ENCODE results near the gene SSH2. TPM values are rescaled to one million over a fixed set of nuclear protein-coding genes. Genes with fewer than 3 reads are reported as not detected.

Gene SSH2
- total RNA-seq, 1 donor from 2014 or later, result 21.9 TPM

DNA sequence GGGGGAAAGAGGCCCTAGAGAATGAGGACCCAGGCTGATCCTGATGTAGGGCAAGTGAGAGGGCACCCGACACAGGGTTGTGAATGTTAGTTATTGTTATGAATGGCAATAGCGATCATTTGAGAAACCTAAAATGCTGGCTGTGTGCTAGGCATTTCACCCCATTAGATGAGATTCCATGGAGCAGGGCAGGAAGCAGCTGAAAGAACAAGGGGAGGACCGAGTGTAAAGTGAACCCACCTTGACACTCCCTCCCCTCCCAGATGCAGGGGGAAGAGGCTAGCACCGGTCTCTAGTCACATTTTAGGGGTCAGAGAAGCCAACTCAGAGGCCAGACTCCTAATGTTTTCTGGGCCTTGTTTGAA lies 306.8 kb downstream of the SSH2 start:
- Mint-ChIP-seq H3K4me3 (ENCODE audit: unreplicated experiment) (peak overlapping the region; percentile 77), H3K36me3 (ENCODE audit: unreplicated experiment) (peaks cover 2% of the 10 kb centered on the region), H3K9me3 (ENCODE audit: unreplicated experiment) (no peaks in the 10 kb centered on the region), H3K27me3 (ENCODE audit: unreplicated experiment) (no peaks in the 10 kb centered on the region), H3K4me1 (ENCODE audit: unreplicated experiment) (peaks cover 13% of the 10 kb centered on the region), H3K27ac (ENCODE audit: unreplicated experiment) (peak overlapping the region; percentile 4)
- no peak for TF ChIP-seq CTCF (IDR thresholded peaks at IDR 0.05)
- DNase-seq (ENCODE audit: extremely low spot score, unreplicated experiment), result no peak

GRCh38 chr17:29622337-29623282 lies 307.4 kb downstream of the SSH2 start, which contains the start of gene CORO6:
TSS of gene CORO6 (minus strand) at chr17:29622912. CDS start at chr17:29621421, 1,491 bp downstream.
- TF ChIP-seq CTCF (IDR thresholded peaks at IDR 0.05), result no peak

GRCh38 chr17:29621751-29622194 lies 308.3 kb downstream of the SSH2 start:
- no peak for DNase-seq (ENCODE audit: extremely low spot score, unreplicated experiment)
- Mint-ChIP-seq H3K27me3 (ENCODE audit: unreplicated experiment) (no peaks in the 10 kb centered on the region), H3K4me1 (ENCODE audit: unreplicated experiment) (peaks cover 17% of the 10 kb centered on the region), H3K36me3 (ENCODE audit: unreplicated experiment) (peaks cover 1% of the 10 kb centered on the region), H3K27ac (ENCODE audit: unreplicated experiment) (no peak overlapping the region), H3K4me3 (ENCODE audit: unreplicated experiment) (peak overlapping the region; percentile 77), H3K9me3 (ENCODE audit: unreplicated experiment) (no peaks in the 10 kb centered on the region)
- TF ChIP-seq CTCF (IDR thresholded peaks at IDR 0.05), result no peak

More at GRCh38 chr17:29622337-29623282, 307.4 kb downstream of the SSH2 start, which contains the start of gene CORO6:
- no peak for DNase-seq (ENCODE audit: extremely low spot score, unreplicated experiment)
- H3K27ac Mint-ChIP-seq (ENCODE audit: unreplicated experiment), result peak within 1 kb of the TSS; percentile 4
- no peaks in the 10 kb centered on the region for H3K9me3 Mint-ChIP-seq (ENCODE audit: unreplicated experiment)
- peaks cover 13% of the 10 kb centered on the region for H3K4me1 Mint-ChIP-seq (ENCODE audit: unreplicated experiment)
- H3K27me3 Mint-ChIP-seq (ENCODE audit: unreplicated experiment), result no peaks in the 10 kb centered on the region
- peak within 1 kb of the TSS; percentile 77 for H3K4me3 Mint-ChIP-seq (ENCODE audit: unreplicated experiment)
- peaks cover 2% of the 10 kb centered on the region for H3K36me3 Mint-ChIP-seq (ENCODE audit: unreplicated experiment)

DNA sequence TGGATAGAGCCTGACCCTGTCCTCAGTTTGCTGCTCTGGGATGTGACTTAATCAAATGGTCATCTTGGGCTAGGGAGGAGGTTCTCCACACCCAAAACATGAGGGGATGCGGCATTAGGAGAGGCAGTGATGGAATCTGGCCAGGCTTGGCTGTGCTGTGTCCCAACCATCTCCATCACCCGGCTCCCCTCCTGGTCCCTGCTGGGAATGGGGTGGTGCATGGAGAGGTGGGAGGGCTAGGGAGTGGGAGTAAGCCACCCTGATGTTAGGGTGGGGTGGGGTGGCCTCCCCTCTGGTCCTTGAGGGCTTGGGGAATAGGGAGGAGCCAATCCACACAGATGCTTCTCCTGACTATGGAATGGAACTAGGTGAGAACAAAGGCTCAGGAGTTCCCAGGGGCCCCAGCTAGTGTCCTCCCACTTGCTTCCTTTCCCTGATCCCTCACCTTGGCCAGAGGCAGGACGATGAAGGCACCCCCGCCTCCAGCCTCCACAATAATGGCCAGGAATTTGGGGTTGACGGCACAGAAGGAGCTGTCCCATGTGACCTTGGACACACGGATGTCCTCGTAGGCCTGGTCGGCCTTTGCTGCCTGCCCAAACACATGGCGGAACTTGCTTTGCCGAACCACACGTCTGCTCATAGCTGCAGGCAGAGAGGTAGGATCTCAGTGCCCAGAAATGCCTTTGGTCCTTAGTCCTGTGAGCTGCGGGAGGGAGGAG lies 309.1 kb downstream of the SSH2 start:
- Mint-ChIP-seq H3K4me1 (ENCODE audit: unreplicated experiment) (peaks cover 21% of the 10 kb centered on the region), H3K9me3 (ENCODE audit: unreplicated experiment) (no peaks in the 10 kb centered on the region), H3K36me3 (ENCODE audit: unreplicated experiment) (no peaks in the 10 kb centered on the region), H3K4me3 (ENCODE audit: unreplicated experiment) (no peak overlapping the region), H3K27ac (ENCODE audit: unreplicated experiment) (no peak overlapping the region), H3K27me3 (ENCODE audit: unreplicated experiment) (no peaks in the 10 kb centered on the region)
- TF ChIP-seq CTCF (IDR thresholded peaks at IDR 0.05), result no peak
- no peak for DNase-seq (ENCODE audit: extremely low spot score, unreplicated experiment)

GRCh38 chr17:29620271-29620670 lies 309.8 kb downstream of the SSH2 start:
- no peak overlapping the region for H3K4me3 Mint-ChIP-seq (ENCODE audit: unreplicated experiment)
- no peaks in the 10 kb centered on the region for H3K27me3 Mint-ChIP-seq (ENCODE audit: unreplicated experiment)
- TF ChIP-seq CTCF (IDR thresholded peaks at IDR 0.05), result no peak
- no peak for DNase-seq (ENCODE audit: extremely low spot score, unreplicated experiment)
- H3K27ac Mint-ChIP-seq (ENCODE audit: unreplicated experiment), result no peak overlapping the region
- H3K4me1 Mint-ChIP-seq (ENCODE audit: unreplicated experiment), result peaks cover 26% of the 10 kb centered on the region
- H3K36me3 Mint-ChIP-seq (ENCODE audit: unreplicated experiment), result no peaks in the 10 kb centered on the region
- H3K9me3 Mint-ChIP-seq (ENCODE audit: unreplicated experiment), result no peaks in the 10 kb centered on the region

Data from osteocyte (in vitro differentiated cells).